Measurements from ENCODE around the gene RPL10. TPM values are rescaled to one million over a fixed set of nuclear protein-coding genes. Genes with fewer than 3 reads are reported as not detected.

RPL10 gene
- total RNA-seq, 1 donor from 2014 or later = 3,704 TPM

- peaks cover 3% of the 10 kb centered on the region for H3K36me3 Mint-ChIP-seq (ENCODE audit: low read depth, unreplicated experiment)
- no peaks in the 10 kb centered on the region for H3K9me3 Mint-ChIP-seq (ENCODE audit: unreplicated experiment)
- no peak overlapping the region for H3K27ac Mint-ChIP-seq (ENCODE audit: unreplicated experiment)
- TF ChIP-seq CTCF (IDR thresholded peaks at IDR 0.05; ENCODE audit: unreplicated experiment) = no peak
- no peak for DNase-seq (ENCODE audit: low spot score)
- no peak overlapping the region for H3K4me3 Mint-ChIP-seq (ENCODE audit: unreplicated experiment)
- H3K4me1 Mint-ChIP-seq (ENCODE audit: unreplicated experiment) = peaks cover 8% of the 10 kb centered on the region
- H3K27me3 Mint-ChIP-seq (ENCODE audit: unreplicated experiment) = peaks cover 1% of the 10 kb centered on the region
Observed at GRCh38 chrX:154439841-154440240, 41.7 kb downstream of the RPL10 start.

GRCh38 chrX:154440623-154441357 lies 42.6 kb downstream of the RPL10 start:
- H3K4me3 Mint-ChIP-seq (ENCODE audit: unreplicated experiment) = no peak overlapping the region
- H3K27ac Mint-ChIP-seq (ENCODE audit: unreplicated experiment) = no peak overlapping the region
- no peak for DNase-seq (ENCODE audit: low spot score)
- no peak for TF ChIP-seq CTCF (IDR thresholded peaks at IDR 0.05; ENCODE audit: unreplicated experiment)
- H3K4me1 Mint-ChIP-seq (ENCODE audit: unreplicated experiment) = peaks cover 8% of the 10 kb centered on the region
- H3K27me3 Mint-ChIP-seq (ENCODE audit: unreplicated experiment) = peaks cover 1% of the 10 kb centered on the region
- H3K36me3 Mint-ChIP-seq (ENCODE audit: low read depth, unreplicated experiment) = peaks cover 3% of the 10 kb centered on the region
- H3K9me3 Mint-ChIP-seq (ENCODE audit: unreplicated experiment) = no peaks in the 10 kb centered on the region

- no peak overlapping the region for H3K27ac Mint-ChIP-seq (ENCODE audit: unreplicated experiment)
- H3K9me3 Mint-ChIP-seq (ENCODE audit: unreplicated experiment) = no peaks in the 10 kb centered on the region
- no peak for DNase-seq (ENCODE audit: low spot score)
- peaks cover 3% of the 10 kb centered on the region for H3K36me3 Mint-ChIP-seq (ENCODE audit: low read depth, unreplicated experiment)
- no peak for TF ChIP-seq CTCF (IDR thresholded peaks at IDR 0.05; ENCODE audit: unreplicated experiment)
- no peak overlapping the region for H3K4me3 Mint-ChIP-seq (ENCODE audit: unreplicated experiment)
- H3K4me1 Mint-ChIP-seq (ENCODE audit: unreplicated experiment) = peaks cover 4% of the 10 kb centered on the region
- H3K27me3 Mint-ChIP-seq (ENCODE audit: unreplicated experiment) = peaks cover 1% of the 10 kb centered on the region
Observed at GRCh38 chrX:154441564-154441963, 43.4 kb downstream of the RPL10 start.

- peaks cover 3% of the 10 kb centered on the region for H3K36me3 Mint-ChIP-seq (ENCODE audit: low read depth, unreplicated experiment)
- peaks cover 4% of the 10 kb centered on the region for H3K4me1 Mint-ChIP-seq (ENCODE audit: unreplicated experiment)
- DNase-seq (ENCODE audit: low spot score) = no peak
- no peak overlapping the region for H3K4me3 Mint-ChIP-seq (ENCODE audit: unreplicated experiment)
- no peak overlapping the region for H3K27ac Mint-ChIP-seq (ENCODE audit: unreplicated experiment)
- TF ChIP-seq CTCF (IDR thresholded peaks at IDR 0.05; ENCODE audit: unreplicated experiment) = no peak
- no peaks in the 10 kb centered on the region for H3K9me3 Mint-ChIP-seq (ENCODE audit: unreplicated experiment)
- H3K27me3 Mint-ChIP-seq (ENCODE audit: unreplicated experiment) = peaks cover 1% of the 10 kb centered on the region
Observed at GRCh38 chrX:154441984-154442707, 44.0 kb downstream of the RPL10 start.

GRCh38 chrX:154443479-154443910 lies 45.3 kb downstream of the RPL10 start:
- no peaks in the 10 kb centered on the region for H3K9me3 Mint-ChIP-seq (ENCODE audit: unreplicated experiment)
- no peak for TF ChIP-seq CTCF (IDR thresholded peaks at IDR 0.05; ENCODE audit: unreplicated experiment)
- peaks cover 1% of the 10 kb centered on the region for H3K27me3 Mint-ChIP-seq (ENCODE audit: unreplicated experiment)
- H3K27ac Mint-ChIP-seq (ENCODE audit: unreplicated experiment) = peak overlapping the region; percentile 61
- peak overlapping the region; percentile 85 for H3K4me3 Mint-ChIP-seq (ENCODE audit: unreplicated experiment)
- no peak for DNase-seq (ENCODE audit: low spot score)
- peaks cover 3% of the 10 kb centered on the region for H3K36me3 Mint-ChIP-seq (ENCODE audit: low read depth, unreplicated experiment)
- H3K4me1 Mint-ChIP-seq (ENCODE audit: unreplicated experiment) = no peaks in the 10 kb centered on the region

Measured in endothelial cell (in vitro differentiated cells).